Measurements from ENCODE around the gene GPR146. TPM values are rescaled to one million over a fixed set of nuclear protein-coding genes. Genes with fewer than 3 reads are reported as not detected.
A peak's percentile ranks its signal among the peaks of the same experiment; 100 is the strongest.

GPR146 gene
- total RNA-seq, 6 experiments from 2014 or later = 13.3 to 45.3 (median 22.8) TPM

DNA sequence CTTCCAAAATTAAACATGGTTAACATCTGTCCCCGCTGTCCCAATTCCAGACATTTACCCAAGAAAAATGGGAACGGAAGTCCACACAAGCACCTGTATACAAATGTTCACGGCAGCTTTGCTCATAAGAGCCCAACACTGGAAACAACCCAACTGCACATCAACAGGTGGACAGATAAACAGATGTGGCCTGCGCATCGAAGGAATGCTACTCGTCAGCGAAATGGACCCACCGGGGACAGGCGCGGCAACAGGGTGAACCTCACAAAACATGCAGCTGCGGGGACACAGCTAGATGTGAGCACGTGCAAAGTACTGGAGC lies 20.9 kb downstream of the GPR146 start:
- DNase-seq = no peak
- no peaks in the 10 kb centered on the region for H3K27me3 ChIP-seq
- peaks cover 0 to 14% (median 3%) of the 10 kb centered on the region in 4 donors for H3K4me1 ChIP-seq
- TF ChIP-seq POLR2A (IDR thresholded peaks at IDR 0.05) = no peak
- TF ChIP-seq, protein P1, sequence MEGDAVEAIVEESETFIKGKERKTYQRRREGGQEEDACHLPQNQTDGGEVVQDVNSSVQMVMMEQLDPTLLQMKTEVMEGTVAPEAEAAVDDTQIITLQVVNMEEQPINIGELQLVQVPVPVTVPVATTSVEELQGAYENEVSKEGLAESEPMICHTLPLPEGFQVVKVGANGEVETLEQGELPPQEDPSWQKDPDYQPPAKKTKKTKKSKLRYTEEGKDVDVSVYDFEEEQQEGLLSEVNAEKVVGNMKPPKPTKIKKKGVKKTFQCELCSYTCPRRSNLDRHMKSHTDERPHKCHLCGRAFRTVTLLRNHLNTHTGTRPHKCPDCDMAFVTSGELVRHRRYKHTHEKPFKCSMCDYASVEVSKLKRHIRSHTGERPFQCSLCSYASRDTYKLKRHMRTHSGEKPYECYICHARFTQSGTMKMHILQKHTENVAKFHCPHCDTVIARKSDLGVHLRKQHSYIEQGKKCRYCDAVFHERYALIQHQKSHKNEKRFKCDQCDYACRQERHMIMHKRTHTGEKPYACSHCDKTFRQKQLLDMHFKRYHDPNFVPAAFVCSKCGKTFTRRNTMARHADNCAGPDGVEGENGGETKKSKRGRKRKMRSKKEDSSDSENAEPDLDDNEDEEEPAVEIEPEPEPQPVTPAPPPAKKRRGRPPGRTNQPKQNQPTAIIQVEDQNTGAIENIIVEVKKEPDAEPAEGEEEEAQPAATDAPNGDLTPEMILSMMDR (IDR thresholded peaks at IDR 0.05) = no peak
- no peaks in the 10 kb centered on the region for H3K9me3 ChIP-seq
- 68% methylated on average over 3 of the region's 12 CpGs for WGBS (ENCODE audit: insufficient coverage, low coverage, low lambda C conversion rate, missing lambda C conversion rate)
- no peak overlapping the region for H3K27ac ChIP-seq
- intact Hi-C loops (cut with DNase I) = no loop called here
- no peak overlapping the region for H3K4me3 ChIP-seq
- H3K36me3 ChIP-seq = no peaks in the 10 kb centered on the region
- ATAC-seq = no peak

DNA sequence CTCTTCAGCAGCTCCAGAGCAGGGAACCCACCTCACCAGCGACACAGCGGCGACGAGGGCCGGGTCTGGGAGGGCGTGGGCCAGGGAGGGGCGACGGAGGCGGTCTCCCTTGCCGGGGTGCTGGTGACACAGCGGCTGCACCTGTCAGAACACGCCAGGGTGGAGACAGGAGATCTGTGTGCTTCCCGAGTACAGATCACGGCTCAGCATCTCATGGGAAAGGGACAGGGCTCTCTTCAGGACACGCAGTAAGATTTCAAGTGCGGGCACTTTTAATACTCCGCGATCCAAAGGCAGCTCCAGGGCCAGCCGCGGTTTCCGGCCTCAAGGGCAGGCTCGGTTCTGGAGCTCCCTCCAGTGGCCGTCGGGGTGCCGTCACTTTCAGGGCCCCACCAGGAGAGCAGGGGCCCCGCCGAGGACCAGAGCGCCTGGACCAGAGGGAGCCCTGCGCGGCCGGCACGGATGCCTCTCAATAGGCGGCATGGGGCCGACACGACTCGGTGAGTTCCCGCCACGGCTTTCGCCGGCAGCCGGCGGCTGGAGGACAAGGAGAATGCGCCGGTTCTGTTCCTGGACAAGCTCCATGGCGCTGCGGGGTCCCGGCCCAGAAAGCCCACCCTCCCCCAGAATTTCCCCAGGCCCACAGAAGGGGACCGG lies 21.4 kb downstream of the GPR146 start:
- Histone ChIP-seq H3K4me1 (peaks cover 0 to 9% (median under 1%) of the 10 kb centered on the region in 4 donors), H3K9me3 (no peaks in the 10 kb centered on the region), H3K36me3 (no peaks in the 10 kb centered on the region), H3K4me3 (no peak overlapping the region), H3K27ac (no peak overlapping the region), H3K27me3 (no peaks in the 10 kb centered on the region)
- DNase-seq = peak; percentile 83 to 88 (median 85)
- intact Hi-C loops (cut with DNase I) = no loop called here
- TF ChIP-seq, protein P1 (IDR thresholded peaks at IDR 0.05) = peak; percentile 84 to 97 (median 89)
- TF ChIP-seq POLR2A (IDR thresholded peaks at IDR 0.05) = no peak
- ATAC-seq = peak; percentile 94 to 98 (median 98)
- 5% methylated on average over 8 of the region's 48 CpGs for WGBS (ENCODE audit: insufficient coverage, low coverage, low lambda C conversion rate, missing lambda C conversion rate)

DNA sequence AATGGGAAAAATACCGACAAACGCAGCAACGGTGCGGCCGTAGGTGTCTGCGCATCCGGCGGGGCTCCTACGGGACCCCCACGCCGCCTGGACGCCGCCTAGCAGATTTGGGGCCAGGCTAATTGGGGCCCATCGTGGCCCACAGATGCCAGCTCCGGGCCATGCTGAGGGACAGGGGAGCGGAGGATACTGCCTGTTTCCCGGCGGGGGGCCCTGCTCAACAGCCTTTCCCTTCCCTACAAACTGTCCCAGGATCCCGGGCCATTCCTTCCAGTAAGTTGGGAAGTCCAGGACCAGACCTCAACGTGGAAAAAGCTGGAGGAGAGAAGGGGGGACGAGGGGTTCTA lies 21.9 kb downstream of the GPR146 start:
- TF ChIP-seq POLR2A (IDR thresholded peaks at IDR 0.05) = no peak
- TF ChIP-seq, protein P1 (IDR thresholded peaks at IDR 0.05) = no peak
- Histone ChIP-seq H3K9me3 (no peaks in the 10 kb centered on the region), H3K4me3 (no peak overlapping the region), H3K36me3 (no peaks in the 10 kb centered on the region), H3K27me3 (no peaks in the 10 kb centered on the region), H3K4me1 (peaks cover 0 to 6% (median 0%) of the 10 kb centered on the region in 4 donors), H3K27ac (no peak overlapping the region)
- DNase-seq (no peak), ATAC-seq (peak in 1 of 4 donors; percentile 2)
- WGBS (ENCODE audit: insufficient coverage, low coverage, low lambda C conversion rate, missing lambda C conversion rate) = no CpG with 5 or more reads among the region's 21 CpGs
- intact Hi-C loops (cut with DNase I) = no loop called here

DNA sequence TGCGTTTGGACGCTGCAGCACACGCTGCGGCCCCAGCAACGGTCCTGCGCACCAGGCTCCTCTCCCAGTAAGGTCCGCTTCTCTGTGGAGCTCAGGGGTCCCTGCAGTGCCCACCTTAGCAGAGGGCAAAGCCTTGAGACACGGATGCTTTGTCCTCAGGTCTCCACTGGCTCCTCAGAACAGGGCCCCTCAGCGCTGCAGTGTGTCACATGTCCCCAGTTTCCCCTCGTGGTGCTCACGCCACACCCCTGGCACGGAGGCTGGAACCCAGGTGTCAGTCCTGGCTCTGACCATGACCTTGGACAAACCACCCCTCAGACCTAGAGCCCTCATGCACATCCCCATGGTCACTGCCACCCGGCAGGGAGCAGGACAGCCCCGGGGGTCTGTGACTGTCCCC lies 23.7 kb downstream of the GPR146 start:
- no peak for ATAC-seq

More for the DNA sequence above, 23.7 kb downstream of the GPR146 start:
- no CpG with 5 or more reads among the region's 14 CpGs for WGBS (ENCODE audit: insufficient coverage, low coverage, low lambda C conversion rate, missing lambda C conversion rate)
- intact Hi-C loops (cut with DNase I) = no loop called here
- H3K4me3 ChIP-seq = no peak overlapping the region
- H3K27ac ChIP-seq = no peak overlapping the region
- no peak for DNase-seq
- peaks cover 0 to 6% (median 0%) of the 10 kb centered on the region in 4 donors for H3K4me1 ChIP-seq
- no peaks in the 10 kb centered on the region for H3K36me3 ChIP-seq
- H3K27me3 ChIP-seq = no peaks in the 10 kb centered on the region
- no peak for TF ChIP-seq POLR2A (IDR thresholded peaks at IDR 0.05)
- TF ChIP-seq, protein P1 (IDR thresholded peaks at IDR 0.05) = no peak
- no peaks in the 10 kb centered on the region for H3K9me3 ChIP-seq

Data from right lobe of liver (tissue), 6 donors.